Activated effector memory CD4-positive, alpha-beta T cell treated with anti-CD3 and anti-CD28 coated beads, Interleukin-2, amount 50 U/mL, for 16 hours (primary cell): ENCODE measurements around the gene RUNX2.

Experiments used
- DNase-seq: peaks from one replicate; pipeline ENCODE4 v3.0.0-alpha.2; 2020

RUNX2 gene

GRCh38 chr6:45351667-45352066 lies 23.5 kb downstream of the RUNX2 start:
- no peak for DNase-seq

- DNase-seq, result no peak
Measured at GRCh38 chr6:45353654-45354053, 25.5 kb downstream of the RUNX2 start.

GRCh38 chr6:45364466-45364865 lies 36.3 kb downstream of the RUNX2 start:
- DNase-seq, result no peak

DNA sequence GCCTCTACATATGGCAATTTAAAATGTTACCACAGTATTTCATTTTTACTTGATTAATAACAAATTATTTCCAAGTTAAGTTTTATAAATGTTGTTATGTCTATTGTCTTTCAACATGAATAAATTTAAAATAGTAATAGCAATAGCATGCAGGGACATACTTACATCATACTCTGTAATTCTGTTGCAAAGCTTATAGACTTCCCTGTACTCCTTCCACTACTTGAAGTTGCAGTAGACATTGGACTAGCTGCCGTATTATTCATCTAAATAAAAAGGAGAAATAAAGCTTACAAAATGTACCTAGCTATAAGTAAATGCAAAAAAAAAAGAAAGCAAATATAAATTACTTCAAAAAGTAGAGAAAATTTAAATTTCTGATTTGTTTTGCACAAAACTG lies 36.9 kb downstream of the RUNX2 start:
- DNase-seq, result no peak

GRCh38 chr6:45366534-45366933 lies 38.4 kb downstream of the RUNX2 start:
- DNase-seq, result no peak

GRCh38 chr6:45367999-45368398 lies 39.9 kb downstream of the RUNX2 start:
- no peak for DNase-seq

DNA sequence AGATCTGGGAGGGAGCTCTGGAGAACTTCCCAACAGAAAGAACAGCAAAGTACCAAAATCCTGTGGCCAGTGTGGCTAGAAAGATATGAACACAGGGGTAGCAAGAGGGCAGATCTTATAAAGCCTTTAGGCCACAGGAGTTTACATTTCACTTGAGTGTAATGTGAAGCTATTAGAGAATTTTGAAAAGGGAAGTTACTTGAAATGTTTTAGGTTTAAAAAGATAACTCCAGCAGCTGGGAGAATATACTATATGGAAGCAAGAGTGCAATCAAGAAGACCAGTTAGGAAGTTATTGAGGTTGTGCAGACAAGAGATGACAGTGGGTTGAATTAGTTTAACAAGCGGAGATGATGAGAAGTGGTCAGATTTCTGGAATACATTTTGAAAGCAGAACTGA lies 41.7 kb downstream of the RUNX2 start:
- no peak for DNase-seq

- DNase-seq, result no peak
Measured at GRCh38 chr6:45371924-45372573, 43.9 kb downstream of the RUNX2 start.

GRCh38 chr6:45375449-45375848 lies 47.3 kb downstream of the RUNX2 start:
- DNase-seq, result no peak

- DNase-seq, result no peak
Measured at GRCh38 chr6:45376310-45377042, 48.3 kb downstream of the RUNX2 start.

- no peak for DNase-seq
Measured at GRCh38 chr6:45377043-45377553, 49.0 kb downstream of the RUNX2 start.

GRCh38 chr6:45377554-45378333 lies 49.6 kb downstream of the RUNX2 start, which contains the start of gene SUPT3H:
SUPT3H (minus strand) TSS chr6:45377934.
- peak; percentile 96 for DNase-seq

DNA sequence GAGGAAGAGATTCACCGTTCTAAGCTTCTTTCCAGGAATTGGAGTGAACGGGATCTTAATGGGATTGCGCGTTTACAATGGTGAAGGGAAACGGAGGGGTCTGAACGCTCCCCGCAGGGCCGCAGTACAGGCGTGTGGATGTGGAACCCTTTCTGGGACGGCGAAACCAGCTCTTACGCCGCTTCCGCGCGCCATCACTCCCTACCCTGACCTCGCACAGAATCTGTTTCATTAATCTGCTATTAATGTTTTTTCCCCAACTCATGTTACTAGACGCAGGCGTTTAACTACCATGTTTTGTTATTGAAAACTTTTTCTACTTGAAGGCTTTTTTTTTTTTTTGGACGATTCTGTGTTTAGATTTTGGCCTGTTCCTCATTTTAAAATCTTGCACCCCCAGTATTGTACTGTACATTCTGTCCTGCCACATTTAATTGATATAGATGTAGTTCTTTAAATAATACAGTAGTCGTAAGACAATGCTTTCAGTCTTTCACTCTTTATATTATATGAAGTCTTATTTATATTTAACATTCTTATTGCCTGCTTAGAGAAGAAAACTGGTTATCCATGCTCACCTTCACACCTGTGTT lies 50.3 kb downstream of the RUNX2 start:
- peak; percentile 75 for DNase-seq

DNA sequence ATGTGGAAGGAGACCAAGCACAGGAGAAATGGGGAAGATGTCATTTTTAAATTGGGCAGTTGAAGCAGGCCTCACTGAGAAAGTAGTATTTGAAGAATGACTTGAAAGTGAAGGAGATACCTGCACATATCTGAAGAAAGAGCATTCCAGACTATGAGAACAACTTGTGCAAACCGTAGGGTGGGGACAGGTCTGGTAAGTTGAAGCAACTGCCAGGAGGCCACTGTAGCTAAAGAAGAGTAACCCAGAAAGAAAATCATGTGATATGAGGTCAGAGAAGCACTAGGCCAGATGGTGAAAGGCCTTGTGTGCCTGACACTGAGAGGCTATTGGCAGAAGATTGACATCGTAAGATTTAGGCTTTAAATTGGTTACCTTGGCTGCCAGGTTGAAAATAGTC lies 54.3 kb downstream of the RUNX2 start:
- no peak for DNase-seq

DNA sequence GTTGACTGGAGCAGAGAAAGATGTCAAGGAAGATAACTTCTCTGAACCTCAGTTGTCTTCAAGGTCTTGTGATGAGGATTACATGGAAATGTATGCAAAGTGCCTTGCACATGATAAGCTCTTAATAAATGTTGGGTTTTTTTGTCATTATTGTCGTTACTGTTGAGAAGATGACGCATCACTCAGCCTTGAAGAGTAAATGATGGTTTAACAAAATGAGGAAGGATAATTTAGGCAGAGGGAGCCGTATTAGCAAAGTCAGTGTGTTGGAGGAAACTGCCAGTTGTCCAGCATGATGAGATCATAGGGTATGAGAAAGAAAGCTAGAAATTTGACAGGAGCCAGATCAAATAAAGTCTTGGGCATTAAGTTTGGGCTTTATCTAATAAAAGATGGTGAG lies 58.4 kb downstream of the RUNX2 start:
- DNase-seq, result no peak

DNA sequence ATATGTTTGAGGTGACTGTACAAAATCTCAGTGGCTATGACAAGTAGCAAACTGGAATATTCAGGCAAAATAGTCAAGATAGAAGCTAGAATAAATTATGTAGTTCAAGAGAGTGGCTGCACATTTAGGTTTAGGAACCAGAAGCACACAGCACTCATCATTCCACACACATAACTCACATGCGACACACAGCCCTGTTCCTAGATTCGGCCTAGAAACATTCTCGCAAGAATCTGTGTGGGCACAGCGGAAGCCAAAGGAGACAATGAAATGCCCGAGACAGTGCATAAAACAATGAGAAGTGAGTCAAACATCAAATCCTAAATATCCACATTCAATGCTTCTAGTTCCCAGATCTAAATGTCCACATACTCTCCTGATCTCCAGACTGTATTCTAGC lies 59.1 kb downstream of the RUNX2 start:
- DNase-seq, result no peak

GRCh38 chr6:45388328-45388727 lies 60.2 kb downstream of the RUNX2 start:
- no peak for DNase-seq

GRCh38 chr6:45394586-45395095 lies 66.5 kb downstream of the RUNX2 start:
- no peak for DNase-seq

DNA sequence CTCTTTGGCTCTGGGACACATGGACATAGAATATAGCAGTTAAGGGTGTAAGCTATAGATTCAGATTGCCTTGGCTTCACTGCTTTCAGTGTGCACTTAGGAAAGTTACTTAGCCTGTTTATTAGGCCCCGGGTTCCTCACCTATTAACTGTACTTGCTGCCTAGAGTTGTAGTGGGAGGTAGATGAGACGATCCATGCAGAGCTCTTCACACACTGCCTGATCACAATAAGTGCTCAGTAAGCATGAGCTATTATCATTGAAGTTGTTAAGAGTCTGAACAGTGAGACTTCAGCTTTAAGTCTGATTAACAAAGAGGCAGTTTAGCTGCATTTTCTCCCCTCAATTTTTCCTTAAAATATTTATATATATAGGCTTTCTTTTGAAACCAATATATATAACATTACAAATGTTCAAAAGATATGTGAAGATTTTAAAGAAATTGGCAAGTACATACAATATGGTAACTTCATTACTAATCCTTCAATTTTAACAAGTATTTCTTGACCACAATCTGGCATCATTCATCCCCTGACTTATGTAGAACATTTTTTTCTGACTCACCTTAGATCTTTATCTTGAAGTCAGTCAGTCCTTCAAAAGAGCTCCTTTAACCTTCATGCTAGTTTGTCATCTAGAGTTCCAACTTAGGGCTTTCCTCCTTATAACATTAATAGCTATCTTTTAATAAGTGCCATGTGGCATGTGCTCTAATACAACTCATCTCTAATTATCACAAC lies 70.1 kb downstream of the RUNX2 start:
- no peak for DNase-seq

- DNase-seq, result no peak
Measured at GRCh38 chr6:45400021-45400420, 71.9 kb downstream of the RUNX2 start.

GRCh38 chr6:45411959-45412358 lies 83.8 kb downstream of the RUNX2 start:
- DNase-seq, result no peak

DNA sequence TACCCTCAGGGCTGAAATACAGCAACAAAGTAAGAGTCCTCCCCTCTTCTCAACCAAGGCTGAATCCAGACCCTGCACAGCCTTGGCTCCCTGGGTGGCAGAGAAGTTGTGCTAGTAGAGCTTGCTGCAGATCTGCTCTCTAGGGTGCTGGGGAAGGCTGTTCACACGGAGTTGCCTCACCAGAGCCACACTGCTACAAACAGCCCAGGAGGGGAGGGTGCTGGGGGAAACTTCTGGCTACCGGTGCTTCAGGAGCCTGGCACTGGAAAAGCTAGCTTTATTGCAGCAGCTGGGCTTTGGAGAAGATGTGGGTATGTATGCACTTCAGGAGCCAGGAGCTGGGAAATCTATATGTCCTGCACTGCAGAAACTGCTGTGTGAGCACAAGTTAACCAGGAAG lies 87.2 kb downstream of the RUNX2 start:
- no peak for DNase-seq
